Lower leg skin (tissue), 3 donors: ENCODE measurements around the gene ADCYAP1R1.

Source experiments
- CTCF ChIP-seq, 3 donors: fragments of 450-650 bp; IDR thresholded peaks; one replicate each; pipeline ENCODE4 v1.5.1; 2016; ENCODE audit warnings: antibody characterized with exemption in 3 of 3, mild to moderate bottlenecking in 3 of 3, moderate library complexity in 2 of 3
- POLR2A ChIP-seq, 2 donors: fragments of 450-650 bp; IDR thresholded peaks; one replicate each; pipeline ENCODE4 v1.6.1; 2016 to 2017; ENCODE audit warnings: antibody characterized with exemption in 2 of 2, mild to moderate bottlenecking in 1 of 2, moderate library complexity in 1 of 2

- TF ChIP-seq CTCF (IDR thresholded peaks at IDR 0.05): no peak
- TF ChIP-seq POLR2A (IDR thresholded peaks at IDR 0.05): no peak
Observed at GRCh38 chr7:31022726-31023125, 29.4 kb upstream of the ADCYAP1R1 start.
